Measurements from ENCODE around the gene ZBTB8A. TPM values are rescaled to one million over a fixed set of nuclear protein-coding genes. Genes with fewer than 3 reads are reported as not detected.
"Not testable (repeated sequence)": the region's sequence is repeated elsewhere in the genome, so short reads cannot be mapped to it uniquely, and the experiment has no call there.

Gene ZBTB8A
- total RNA-seq, 1 experiment from 2014 or later, result 3.5 TPM

DNA sequence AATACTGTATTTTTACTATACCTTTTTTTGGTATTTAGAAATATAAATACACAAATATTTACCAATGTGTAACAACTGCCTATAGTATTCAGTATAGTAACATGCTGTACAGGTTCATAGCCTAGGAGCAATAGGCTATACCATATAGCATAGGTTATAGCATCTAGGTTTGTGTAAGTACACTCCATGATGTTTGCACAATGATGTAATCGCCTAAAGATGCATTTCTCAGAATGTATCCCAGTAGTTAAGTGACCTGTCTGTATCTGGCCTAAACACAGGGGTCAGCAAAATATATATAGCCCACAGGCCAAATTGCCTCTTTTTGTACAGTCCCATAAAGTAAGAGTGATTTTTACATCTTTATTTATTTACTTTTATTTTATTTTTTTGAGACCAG, 86.9 kb downstream of the ZBTB8A start:
- intact Hi-C loops (cut with micrococcal nuclease), result no loop called here
- Histone ChIP-seq H3K27me3 (ENCODE audit: low read length) (no peaks in the 10 kb centered on the region), H3K9ac (ENCODE audit: low read length) (no peak overlapping the region), H3K9me2 (replicated peaks; ENCODE audit: low read length) (no peaks in the 10 kb centered on the region), H3K27ac (ENCODE audit: low read length) (no peak overlapping the region), H3K4me1 (ENCODE audit: insufficient read depth, low read length) (no peaks in the 10 kb centered on the region), H3K4me2 (ENCODE audit: low read length) (no peak overlapping the region), H3K9me3 (ENCODE audit: low read length) (no peaks in the 10 kb centered on the region), H3K79me2 (ENCODE audit: low read length) (no peaks in the 10 kb centered on the region), H4K20me1 (ENCODE audit: low read length) (no peaks in the 10 kb centered on the region), H2AFZ (ENCODE audit: low read length) (no peak overlapping the region), H3F3A (ENCODE audit: low read length, unreplicated experiment) (no peaks in the 10 kb centered on the region), H3K36me3 (ENCODE audit: low read depth, low read length) (peaks cover 10% of the 10 kb centered on the region), H3K4me3 (ENCODE audit: low read length) (no peak overlapping the region)
- ChIA-PET POLR2A (ENCODE audit: unreplicated experiment) (no interaction called here), CTCF (no interaction called here)
- DNase-seq (no peak), ATAC-seq (peak; percentile 69)
- BruUV-seq (replicated peaks), result no TSS peak
- TF ChIP-seq EZH2 (IDR thresholded peaks at IDR 0.05; ENCODE audit: low read length, unreplicated experiment) (no peak), EZH2phosphoT487 (IDR thresholded peaks at IDR 0.05; ENCODE audit: borderline replicate concordance, low read length) (no peak)
- TF ChIP-seq, protein P1, sequence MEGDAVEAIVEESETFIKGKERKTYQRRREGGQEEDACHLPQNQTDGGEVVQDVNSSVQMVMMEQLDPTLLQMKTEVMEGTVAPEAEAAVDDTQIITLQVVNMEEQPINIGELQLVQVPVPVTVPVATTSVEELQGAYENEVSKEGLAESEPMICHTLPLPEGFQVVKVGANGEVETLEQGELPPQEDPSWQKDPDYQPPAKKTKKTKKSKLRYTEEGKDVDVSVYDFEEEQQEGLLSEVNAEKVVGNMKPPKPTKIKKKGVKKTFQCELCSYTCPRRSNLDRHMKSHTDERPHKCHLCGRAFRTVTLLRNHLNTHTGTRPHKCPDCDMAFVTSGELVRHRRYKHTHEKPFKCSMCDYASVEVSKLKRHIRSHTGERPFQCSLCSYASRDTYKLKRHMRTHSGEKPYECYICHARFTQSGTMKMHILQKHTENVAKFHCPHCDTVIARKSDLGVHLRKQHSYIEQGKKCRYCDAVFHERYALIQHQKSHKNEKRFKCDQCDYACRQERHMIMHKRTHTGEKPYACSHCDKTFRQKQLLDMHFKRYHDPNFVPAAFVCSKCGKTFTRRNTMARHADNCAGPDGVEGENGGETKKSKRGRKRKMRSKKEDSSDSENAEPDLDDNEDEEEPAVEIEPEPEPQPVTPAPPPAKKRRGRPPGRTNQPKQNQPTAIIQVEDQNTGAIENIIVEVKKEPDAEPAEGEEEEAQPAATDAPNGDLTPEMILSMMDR (conservative IDR thresholded peaks at IDR 0.05; ENCODE audit: low read depth, low read length), result no peak

DNA sequence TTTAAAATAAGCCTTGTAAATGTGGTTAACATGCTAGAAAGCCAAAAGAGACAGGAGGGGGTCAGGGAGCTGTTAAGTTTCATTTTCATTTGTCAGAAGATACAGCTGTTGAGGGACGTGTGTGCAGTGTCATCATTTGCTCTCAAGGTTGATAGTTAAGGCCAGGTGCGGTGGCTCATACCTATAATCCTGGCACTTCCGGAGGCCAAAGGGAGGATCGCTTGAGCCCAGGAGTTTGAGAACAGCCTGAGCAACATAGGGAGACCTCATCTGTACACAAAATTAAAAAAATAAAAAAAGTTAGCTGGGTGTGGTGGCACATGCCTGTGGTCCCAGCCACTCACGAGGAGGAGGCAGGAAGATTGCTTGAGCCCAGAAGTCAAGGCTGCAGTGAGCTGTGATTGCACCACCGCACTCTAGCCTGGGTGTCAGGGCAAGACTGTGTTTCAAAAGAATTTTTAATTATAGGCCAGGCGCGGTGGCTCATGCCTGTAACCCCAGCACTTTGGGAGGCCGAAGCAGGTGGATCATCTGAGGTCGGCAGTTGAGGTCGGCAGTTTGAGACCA, 88.5 kb downstream of the ZBTB8A start:
- BruUV-seq (replicated peaks), result no TSS peak
- H3K9ac ChIP-seq (ENCODE audit: low read length), result no peak overlapping the region

DNA sequence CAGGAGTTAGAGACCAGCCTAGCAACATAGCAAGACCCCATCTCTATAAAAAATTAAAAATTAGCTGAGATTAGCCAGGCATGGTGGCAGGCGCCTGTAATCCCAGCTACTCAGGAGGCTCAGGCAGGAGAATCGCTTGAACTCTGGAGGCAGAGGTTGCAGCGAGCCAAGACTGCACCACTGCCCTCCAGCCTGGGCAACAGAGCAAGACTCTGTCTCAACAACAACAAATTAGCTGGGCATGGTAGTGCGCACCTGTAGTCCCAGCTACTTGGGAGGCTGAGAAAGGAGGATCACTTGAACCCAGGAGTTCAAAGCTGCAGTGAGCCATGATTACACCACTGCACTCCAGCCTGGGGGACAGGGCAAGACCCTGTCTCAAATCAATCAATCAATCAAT, 90.9 kb downstream of the ZBTB8A start:
- BruUV-seq (replicated peaks); H3K27ac ChIP-seq (ENCODE audit: low read length); DNase-seq; CTCF ChIA-PET; H2AFZ ChIP-seq (ENCODE audit: low read length); H3K9me3 ChIP-seq (ENCODE audit: low read length); intact Hi-C loops (cut with micrococcal nuclease); H3K27me3 ChIP-seq (ENCODE audit: low read length); H3K4me1 ChIP-seq (ENCODE audit: insufficient read depth, low read length); H3F3A ChIP-seq (ENCODE audit: low read length, unreplicated experiment); H3K9me2 ChIP-seq (replicated peaks; ENCODE audit: low read length); H3K9ac ChIP-seq (ENCODE audit: low read length); ATAC-seq; H3K4me2 ChIP-seq (ENCODE audit: low read length); H3K79me2 ChIP-seq (ENCODE audit: low read length); H3K4me3 ChIP-seq (ENCODE audit: low read length); H4K20me1 ChIP-seq (ENCODE audit: low read length): not testable (repeated sequence)
- POLR2A ChIA-PET (ENCODE audit: unreplicated experiment), result interaction anchor here (0.6 kb wide), 1 partner anchor 11 kb away, joined by 3 read pairs; no protein-coding TSS in a partner anchor
- H3K36me3 ChIP-seq (ENCODE audit: low read depth, low read length), result peaks cover 17% of the 10 kb centered on the region

More for the DNA sequence above, 88.5 kb downstream of the ZBTB8A start:
- Histone ChIP-seq H3K27ac (ENCODE audit: low read length) (no peak overlapping the region), H4K20me1 (ENCODE audit: low read length) (no peaks in the 10 kb centered on the region), H3K79me2 (ENCODE audit: low read length) (no peaks in the 10 kb centered on the region), H3F3A (ENCODE audit: low read length, unreplicated experiment) (no peaks in the 10 kb centered on the region), H3K4me1 (ENCODE audit: insufficient read depth, low read length) (no peaks in the 10 kb centered on the region), H3K27me3 (ENCODE audit: low read length) (no peaks in the 10 kb centered on the region), H3K9me3 (ENCODE audit: low read length) (no peaks in the 10 kb centered on the region), H3K36me3 (ENCODE audit: low read depth, low read length) (peaks cover 10% of the 10 kb centered on the region), H3K4me3 (ENCODE audit: low read length) (no peak overlapping the region), H3K4me2 (ENCODE audit: low read length) (no peak overlapping the region), H2AFZ (ENCODE audit: low read length) (no peak overlapping the region), H3K9me2 (replicated peaks; ENCODE audit: low read length) (no peaks in the 10 kb centered on the region)
- no peak for DNase-seq
- ChIA-PET POLR2A (ENCODE audit: unreplicated experiment) (no interaction called here), CTCF (no interaction called here)
- intact Hi-C loops (cut with micrococcal nuclease), result no loop called here
- no peak; the same call in none of the 2 replicates for ATAC-seq
- TF ChIP-seq EZH2phosphoT487 (IDR thresholded peaks at IDR 0.05; ENCODE audit: borderline replicate concordance, low read length), result no peak
- TF ChIP-seq EZH2 (IDR thresholded peaks at IDR 0.05; ENCODE audit: low read length, unreplicated experiment), result no peak
- TF ChIP-seq, protein P1 (conservative IDR thresholded peaks at IDR 0.05; ENCODE audit: low read depth, low read length), result no peak
